Stimulated activated CD8-positive, alpha-beta memory T cell treated with anti-CD3 and anti-CD28 coated beads, Interleukin-2, amount 100 ng/mL, for 1 hour (primary cell): ENCODE results near the gene CD1D.
"Not testable (repeated sequence)": the region's sequence is repeated elsewhere in the genome, so short reads cannot be mapped to it uniquely, and the experiment has no call there.

ENCODE experiments used
- DNase-seq, 2 donors: peaks; one replicate each; pipeline ENCODE4 v3.0.0-alpha.2; 2020; ENCODE audit warnings: low read depth in 2 of 2

CD1D gene

GRCh38 chr1:158176399-158176798 lies 4.3 kb upstream of the CD1D start:
- DNase-seq, result no peak

GRCh38 chr1:158176849-158177699 lies 3.6 kb upstream of the CD1D start:
- not testable (repeated sequence) for DNase-seq

DNA sequence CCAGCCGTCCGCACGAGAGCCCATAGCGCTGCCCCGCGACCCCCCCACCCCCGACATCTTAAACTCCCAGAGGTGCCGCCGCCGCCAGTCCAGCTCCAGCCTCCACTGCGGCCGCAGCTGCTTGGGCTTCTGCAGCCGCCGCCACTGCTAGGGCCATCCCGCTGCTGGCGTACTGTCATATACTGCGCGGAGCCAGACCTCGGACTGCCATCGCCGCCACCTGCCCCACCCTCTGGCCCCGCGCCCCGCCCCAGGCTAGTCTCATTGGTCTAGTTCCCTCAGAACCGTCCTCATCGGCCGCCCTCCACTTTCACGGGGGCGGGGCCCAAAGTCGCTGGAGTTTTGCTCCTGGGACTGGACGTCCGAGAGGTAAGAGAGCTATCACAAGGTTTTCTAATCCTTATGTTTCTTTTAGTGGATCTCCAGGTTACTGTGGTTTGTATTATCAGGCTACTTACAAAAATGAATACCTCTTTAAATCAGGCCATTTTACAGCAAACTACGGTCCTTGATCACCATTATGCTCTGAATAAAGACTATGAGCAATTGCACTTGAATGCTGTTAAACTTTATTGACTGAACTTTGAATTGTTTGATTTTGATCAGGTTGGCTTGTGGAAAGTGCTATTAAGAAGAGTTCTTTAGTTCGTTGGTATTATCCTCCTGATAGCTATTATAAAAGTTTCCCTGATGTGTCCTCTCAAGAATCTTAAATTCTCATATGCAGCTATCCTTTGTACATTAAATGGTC lies 2.8 kb upstream of the CD1D start:
- DNase-seq, result no peak

DNA sequence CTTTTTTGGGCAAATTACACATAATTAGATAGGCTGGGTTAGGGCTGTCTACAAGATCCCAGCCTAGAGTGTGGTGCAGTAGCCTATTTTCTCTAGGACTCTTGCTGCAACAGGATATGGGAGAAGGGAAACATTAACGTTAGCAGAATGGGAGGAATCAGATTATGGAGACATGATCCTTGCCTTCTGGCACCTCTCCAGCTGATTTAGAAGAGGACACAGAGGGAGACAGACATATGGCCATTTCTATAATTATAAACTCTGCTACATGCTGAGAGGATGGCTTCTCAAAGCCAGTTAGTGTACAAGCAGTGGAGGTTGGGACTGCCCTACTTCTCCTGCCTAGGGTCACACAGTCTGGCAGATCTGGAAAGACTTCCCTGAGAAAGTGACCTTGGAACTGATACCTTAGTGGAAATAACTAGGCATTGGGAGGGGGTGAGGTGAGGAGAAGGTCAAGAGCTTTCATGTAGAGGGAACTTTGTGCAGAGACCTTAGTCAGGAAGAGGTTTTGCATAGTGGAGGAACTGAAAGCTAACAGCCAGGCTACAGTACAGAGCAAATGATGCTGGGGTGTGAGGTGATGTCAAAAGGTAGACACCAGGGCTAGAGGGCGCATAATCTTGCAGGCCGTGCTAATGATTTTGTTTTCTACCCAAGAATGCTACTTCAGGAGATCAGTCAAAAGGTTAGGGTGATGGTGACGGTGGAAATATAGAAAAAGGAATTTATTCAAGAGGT lies 1.2 kb upstream of the CD1D start:
- no peak for DNase-seq

DNA sequence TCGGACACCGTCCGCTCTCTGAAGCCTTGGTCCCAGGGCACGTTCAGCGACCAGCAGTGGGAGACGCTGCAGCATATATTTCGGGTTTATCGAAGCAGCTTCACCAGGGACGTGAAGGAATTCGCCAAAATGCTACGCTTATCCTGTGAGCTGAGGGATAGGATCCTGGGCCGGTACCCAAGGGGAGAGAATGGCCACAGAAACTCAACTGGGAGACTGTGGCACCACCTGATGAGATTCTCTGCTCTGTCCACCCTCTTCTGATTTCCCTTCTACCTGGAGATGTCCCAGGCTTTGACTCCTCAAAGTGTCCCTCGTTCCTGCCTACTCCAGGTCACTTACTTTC lies 855 bp downstream of the CD1D start:
- DNase-seq, result no peak

DNA sequence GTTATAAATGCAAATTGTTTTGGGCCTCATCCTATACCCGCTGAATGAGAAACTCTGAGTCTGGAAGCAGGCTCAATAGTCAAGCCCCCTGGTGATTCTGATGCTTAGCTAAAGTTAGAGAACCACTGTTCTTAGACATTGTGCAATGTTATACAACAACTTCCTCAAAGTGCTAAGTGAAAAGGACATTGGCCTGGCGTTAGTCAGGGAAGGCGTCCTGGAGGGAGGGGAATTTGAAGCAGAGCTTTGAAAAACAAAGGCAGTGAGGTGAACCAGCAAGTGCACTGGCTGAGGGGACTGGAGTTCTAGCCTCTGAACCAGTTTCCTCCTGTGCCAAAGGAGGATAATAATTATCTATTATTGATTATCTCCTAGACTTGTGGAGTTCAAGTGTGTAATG lies 5.1 kb downstream of the CD1D start:
- no peak for DNase-seq

DNA sequence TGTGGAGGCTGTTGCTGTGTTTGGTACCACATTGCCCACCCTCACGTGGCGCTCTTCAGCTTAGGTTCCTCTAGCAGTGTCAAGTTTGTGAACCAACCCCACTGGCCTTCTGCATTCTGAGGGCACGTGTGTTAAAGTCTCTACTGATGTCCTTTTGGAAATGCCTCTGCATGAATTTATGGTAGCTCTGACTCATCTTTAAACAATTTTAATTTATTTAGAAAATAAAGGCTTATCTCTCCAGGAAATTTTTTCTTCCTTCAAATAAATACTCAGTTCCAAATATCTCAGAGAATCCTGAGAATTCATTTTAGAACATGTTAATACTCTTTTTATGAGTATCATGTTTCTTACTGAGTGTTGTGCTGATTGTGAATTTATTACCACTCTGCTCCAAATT lies 5.5 kb downstream of the CD1D start:
- no peak for DNase-seq

- no peak for DNase-seq
Measured at GRCh38 chr1:158188611-158189010, 7.9 kb downstream of the CD1D start.

DNA sequence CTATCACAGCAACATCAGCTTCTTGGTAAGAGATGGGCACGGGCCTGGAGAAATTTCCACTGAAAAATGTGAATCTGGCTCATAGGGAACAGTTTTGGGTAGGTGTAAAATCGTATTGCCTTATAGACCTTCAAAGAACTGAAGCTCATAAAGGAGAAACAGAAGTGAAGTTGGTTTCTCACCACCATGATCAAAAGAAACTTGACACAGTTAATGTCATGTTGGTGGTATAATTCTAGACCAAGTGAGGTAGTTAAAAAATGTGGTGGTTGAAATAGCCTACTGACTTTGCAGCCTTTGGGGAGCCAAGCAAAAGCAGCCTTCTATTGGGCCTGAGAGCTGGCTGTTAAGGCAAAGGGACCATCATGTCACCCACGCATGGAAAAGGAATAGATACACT lies 8.9 kb downstream of the CD1D start:
- DNase-seq, result no peak

DNA sequence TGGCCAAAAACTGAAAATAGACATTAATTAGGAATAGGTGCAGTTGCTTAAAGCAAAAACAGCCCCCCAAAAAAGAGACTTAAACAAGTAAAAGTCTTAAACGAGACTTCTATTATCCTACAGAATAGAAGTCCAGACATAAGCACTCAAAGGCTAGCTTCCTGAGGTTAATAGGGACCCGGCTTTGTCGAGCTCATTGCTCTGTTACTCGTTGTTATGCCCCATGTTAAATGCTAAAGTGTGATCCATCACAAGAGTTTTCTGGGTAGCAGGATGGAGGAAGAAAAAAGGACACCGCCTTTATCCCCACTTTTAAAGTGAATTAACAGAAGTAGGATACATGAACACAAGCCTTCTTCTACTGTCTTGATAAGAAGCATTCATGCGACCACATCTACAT lies 10.6 kb downstream of the CD1D start:
- no peak for DNase-seq

- no peak for DNase-seq
Measured at GRCh38 chr1:158196461-158196860, 15.8 kb downstream of the CD1D start.

- no peak for DNase-seq
Measured at GRCh38 chr1:158199849-158200248, 19.2 kb downstream of the CD1D start.

DNA sequence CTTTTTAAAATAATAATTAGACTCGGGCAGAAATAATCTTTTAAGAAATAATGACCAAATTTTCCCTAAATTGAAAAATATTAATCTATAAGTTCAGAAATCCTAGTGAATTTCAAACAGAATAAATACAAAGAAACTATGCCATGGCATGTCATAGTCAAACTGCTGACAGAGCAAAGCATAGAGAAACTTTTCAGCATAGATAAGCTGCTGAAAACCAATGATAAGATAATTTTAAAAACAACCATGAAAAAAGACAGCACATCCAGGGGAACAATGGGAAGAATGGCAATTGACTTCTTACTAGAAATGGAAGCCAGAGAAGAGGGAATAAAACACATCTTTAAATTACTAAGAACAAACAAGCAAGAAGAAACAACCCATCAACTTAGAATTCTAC lies 19.8 kb downstream of the CD1D start:
- no peak for DNase-seq

GRCh38 chr1:158203693-158204457 lies 23.2 kb downstream of the CD1D start:
- DNase-seq, result no peak

GRCh38 chr1:158204458-158204827 lies 23.7 kb downstream of the CD1D start:
- no peak for DNase-seq

GRCh38 chr1:158208586-158209116 lies 28.0 kb downstream of the CD1D start:
- no peak for DNase-seq

GRCh38 chr1:158212320-158212719 lies 31.6 kb downstream of the CD1D start:
- no peak for DNase-seq

- DNase-seq, result not testable (repeated sequence)
Measured at GRCh38 chr1:158223445-158223844, 42.8 kb downstream of the CD1D start.

- no peak for DNase-seq
Measured at GRCh38 chr1:158227904-158228623, 47.4 kb downstream of the CD1D start.
